Epithelial cell of esophagus (primary cell): Measurements from ENCODE around the gene MCC.

Source experiments
- DNase-seq: peaks from one replicate; pipeline ENCODE4 v3.0.0; 2010; ENCODE audit warnings: low read depth
- H3K4me3 ChIP-seq: 2 replicates; pipeline ENCODE4 v1.5.1; 2011; ENCODE audit warnings: mild to moderate bottlenecking, low read length, control low read depth
- CTCF ChIP-seq: IDR thresholded peaks from 2 replicates; pipeline ENCODE4 v1.5.1; 2011; ENCODE audit warnings: low read depth, mild to moderate bottlenecking, low read length, control low read depth, inconsistent platforms; ENCODE audit not compliant: insufficient read depth; ENCODE audit errors: missing control alignments

Gene MCC

GRCh38 chr5:113182658-113183344, 305.5 kb downstream of the MCC start:
- TF ChIP-seq CTCF: no peak
- H3K4me3 ChIP-seq: no peak overlapping the region
- no peak for DNase-seq

- no peak for DNase-seq
- TF ChIP-seq CTCF: no peak
- no peak overlapping the region for H3K4me3 ChIP-seq
Observed at GRCh38 chr5:113181853-113182490, 306.3 kb downstream of the MCC start.

DNA sequence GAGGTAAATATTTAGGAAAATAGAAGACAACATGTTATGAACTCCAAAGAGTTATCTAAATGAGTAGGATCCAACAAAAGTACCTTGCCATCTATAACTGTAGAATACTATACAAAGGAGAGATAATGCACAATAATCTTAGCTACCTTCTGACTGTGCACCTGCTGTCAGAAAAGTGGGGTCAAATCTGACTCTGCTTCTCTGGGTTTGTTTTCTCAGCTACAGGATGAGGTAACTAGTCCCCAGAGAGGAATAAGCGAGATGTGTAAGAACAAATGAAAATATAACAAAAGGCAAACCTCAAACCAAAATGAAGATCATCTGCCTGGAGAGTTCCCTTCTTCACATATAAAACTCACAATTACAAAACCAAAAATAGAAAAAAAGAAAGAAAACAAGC, 306.8 kb downstream of the MCC start:
- no peak for TF ChIP-seq CTCF
- no peak for DNase-seq

DNA sequence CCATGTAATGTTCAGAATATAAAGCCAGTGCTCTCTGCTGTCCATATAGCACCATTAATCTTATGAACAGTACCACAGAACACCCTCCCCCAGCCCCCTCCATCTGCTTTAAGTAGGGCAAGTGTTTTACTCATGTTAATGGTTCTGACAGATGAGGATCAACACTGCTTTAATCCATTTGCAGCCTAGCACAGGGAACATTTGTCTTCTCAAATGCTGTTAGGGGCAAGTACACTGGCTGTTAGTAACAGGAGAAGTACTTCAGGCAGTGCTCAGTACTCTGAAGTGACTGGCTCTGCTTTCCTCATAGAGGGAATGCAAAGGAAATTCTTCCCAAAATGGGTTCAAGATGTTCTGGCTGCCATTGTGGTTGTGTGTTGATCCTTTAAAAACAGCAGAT, 309.1 kb downstream of the MCC start:
- TF ChIP-seq CTCF: no peak
- no peak overlapping the region for H3K4me3 ChIP-seq
- DNase-seq: no peak

More for the DNA sequence above, 306.8 kb downstream of the MCC start:
- no peak overlapping the region for H3K4me3 ChIP-seq

GRCh38 chr5:113178073-113178779, 310.0 kb downstream of the MCC start:
- H3K4me3 ChIP-seq: no peak overlapping the region
- DNase-seq: no peak
- TF ChIP-seq CTCF: no peak

GRCh38 chr5:113177225-113177624, 311.0 kb downstream of the MCC start:
- TF ChIP-seq CTCF: no peak
- DNase-seq: no peak
- H3K4me3 ChIP-seq: no peak overlapping the region
